K562 (cell line): Measurements from ENCODE around the gene TMED10.

ENCODE experiments used
- BDP1 ChIP-seq: IDR thresholded peaks from 3 replicates; pipeline ENCODE4 v1.6.1; 2011; ENCODE audit not compliant: insufficient read length, insufficient read depth
- CHD2 ChIP-seq: IDR thresholded peaks from 2 replicates; pipeline ENCODE4 v1.6.1; 2011; ENCODE audit warnings: low read depth, low read length
- DIDO1 ChIP-seq: fragments of 450-650 bp; IDR thresholded peaks from 2 replicates; pipeline ENCODE4 v1.6.1; 2016; ENCODE audit warnings: low read depth, missing biosample characterization, missing genetic modification characterization
- DPF2 ChIP-seq: fragments of 450-650 bp; IDR thresholded peaks from 2 replicates; pipeline ENCODE4 v1.6.1; 2016
- JUND ChIP-seq, 2 experiments: IDR thresholded peaks; 2 replicates in 1 of 2; 3 replicates in 1 of 2; pipeline ENCODE4 v1.6.1; 2011; ENCODE audit warnings: borderline replicate concordance in 2 of 2, low read depth in 2 of 2, low read length in 2 of 2, improper control_type of control experiment in 1 of 2, missing biosample characterization in 1 of 2, missing genetic modification characterization in 1 of 2, missing genetic modification reagents in 1 of 2
- KDM4B ChIP-seq, 2 experiments: fragments of 450-650 bp in 1 of 2; sonication (generic) in 1 of 2; IDR thresholded peaks; 2 replicates each; pipeline ENCODE4 v1.6.1; 2016 to 2017; ENCODE audit warnings: borderline replicate concordance in 2 of 2, antibody characterized with exemption in 1 of 2, low read depth in 1 of 2, mild to moderate bottlenecking in 1 of 2
- KLF16 ChIP-seq: IDR thresholded peaks from 2 replicates; pipeline ENCODE4 v1.6.1; 2016; ENCODE audit warnings: antibody characterized with exemption
- PHB ChIP-seq: fragments of 250-450 bp; sonication (Bioruptor Pico); IDR thresholded peaks from 2 replicates; pipeline ENCODE4 v1.5.0; 2021
- RBM22 ChIP-seq: fragments of 200-400 bp; formaldehyde crosslinking; IDR thresholded peaks from 2 replicates; pipeline ENCODE4 v1.6.1; 2018; ENCODE audit warnings: low read length, low read depth; ENCODE audit not compliant: poor library complexity, severe bottlenecking
- TCFL5 ChIP-seq: fragments of 250-450 bp; sonication (Bioruptor Pico); conservative IDR thresholded peaks from 2 replicates; pipeline ENCODE4 v1.6.1; 2021; ENCODE audit warnings: mild to moderate bottlenecking, moderate library complexity, matching md5 sums
- ZNF766 ChIP-seq: fragments of 200-800 bp; sonication (Bioruptor generic); conservative IDR thresholded peaks from 2 replicates; pipeline ENCODE4 v1.6.1; 2016; ENCODE audit warnings: missing genetic modification characterization, missing compliant biosample characterization
- TF ChIP-seq, protein P1 (sequence below), 3 experiments: IDR thresholded peaks in 2 of 3; conservative IDR thresholded peaks in 1 of 3; 2 replicates each; pipeline ENCODE4 v1.5.1; 2011 to 2012; ENCODE audit warnings: low read length in 3 of 3, mild to moderate bottlenecking in 3 of 3, control low read depth in 2 of 3, improper control_type of control experiment in 1 of 3, inconsistent platforms in 1 of 3, low read depth in 1 of 3, mixed read lengths in 1 of 3, moderate library complexity in 1 of 3; ENCODE audit not compliant: insufficient read depth in 2 of 3

DNA sequence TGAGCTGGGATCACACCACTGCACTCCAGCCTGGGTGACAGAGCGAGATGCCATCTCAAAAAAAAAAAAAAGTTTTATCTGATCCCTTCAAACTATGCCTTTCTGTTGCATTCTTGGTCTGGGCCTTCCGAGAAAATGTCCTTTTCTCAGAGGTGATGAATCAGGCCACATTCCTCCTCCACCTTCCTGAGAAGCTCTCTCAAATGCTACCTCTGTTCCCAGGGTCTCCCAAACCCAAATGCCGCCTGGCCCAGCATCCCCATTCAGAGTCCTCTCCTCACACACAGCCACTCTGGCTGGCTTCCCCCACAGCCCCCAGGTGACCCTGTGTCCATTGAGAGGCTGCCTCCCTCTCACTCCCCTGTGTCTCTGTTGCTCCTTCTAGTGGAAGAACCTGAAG lies 19.7 kb upstream of the TMED10 start:
- TF ChIP-seq ZNF766 (CRISPR knock-in tag), result no peak
- TF ChIP-seq, protein P1, sequence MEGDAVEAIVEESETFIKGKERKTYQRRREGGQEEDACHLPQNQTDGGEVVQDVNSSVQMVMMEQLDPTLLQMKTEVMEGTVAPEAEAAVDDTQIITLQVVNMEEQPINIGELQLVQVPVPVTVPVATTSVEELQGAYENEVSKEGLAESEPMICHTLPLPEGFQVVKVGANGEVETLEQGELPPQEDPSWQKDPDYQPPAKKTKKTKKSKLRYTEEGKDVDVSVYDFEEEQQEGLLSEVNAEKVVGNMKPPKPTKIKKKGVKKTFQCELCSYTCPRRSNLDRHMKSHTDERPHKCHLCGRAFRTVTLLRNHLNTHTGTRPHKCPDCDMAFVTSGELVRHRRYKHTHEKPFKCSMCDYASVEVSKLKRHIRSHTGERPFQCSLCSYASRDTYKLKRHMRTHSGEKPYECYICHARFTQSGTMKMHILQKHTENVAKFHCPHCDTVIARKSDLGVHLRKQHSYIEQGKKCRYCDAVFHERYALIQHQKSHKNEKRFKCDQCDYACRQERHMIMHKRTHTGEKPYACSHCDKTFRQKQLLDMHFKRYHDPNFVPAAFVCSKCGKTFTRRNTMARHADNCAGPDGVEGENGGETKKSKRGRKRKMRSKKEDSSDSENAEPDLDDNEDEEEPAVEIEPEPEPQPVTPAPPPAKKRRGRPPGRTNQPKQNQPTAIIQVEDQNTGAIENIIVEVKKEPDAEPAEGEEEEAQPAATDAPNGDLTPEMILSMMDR (IDR thresholded peaks at IDR 0.05 in 2 of 3, conservative IDR thresholded peaks at IDR 0.05 in 1 of 3; ENCODE audit: insufficient read depth in 2 of 3, low read depth in 1 of 3, low read length in 3 of 3), result 0 out of 6 replicates have a peak, but pooled peaks of 1 of the 3 experiments have one; percentile 7
- no peak for TF ChIP-seq RBM22
- TF ChIP-seq DPF2, result no peak
- TF ChIP-seq KDM4B (IDR thresholded peaks at IDR 0.05; ENCODE audit: borderline replicate concordance in 2 of 2, low read depth in 1 of 2), result no peak
- TF ChIP-seq DIDO1 (tag), result no peak
- no peak for TF ChIP-seq TCFL5 (CRISPR knock-in tag)
- TF ChIP-seq BDP1, result no peak
- no peak for TF ChIP-seq PHB (CRISPR knock-in tag)
- no peak for TF ChIP-seq CHD2
- no peak for TF ChIP-seq JUND (IDR thresholded peaks at IDR 0.05; ENCODE audit: borderline replicate concordance, low read depth, low read length)
- TF ChIP-seq JUND (tag; IDR thresholded peaks at IDR 0.05; ENCODE audit: borderline replicate concordance, low read depth, low read length), result no peak
- no peak for TF ChIP-seq KLF16
